Fibroblast of skin of abdomen (primary cell): ENCODE measurements around the gene LSG1. TPM values are rescaled to one million over a fixed set of nuclear protein-coding genes. Genes with fewer than 3 reads are reported as not detected.

ENCODE experiments used
- DNase-seq: peaks from one replicate; pipeline ENCODE4 v3.0.0-alpha.2; 2013
- polyA plus RNA-seq, 2 experiments: library from polyadenylated mRNA; unstranded; fragments of 120-200 nt; gene quantifications; one replicate each; pipeline ENCODE4 v1.2.1, GENCODE V29; 2013; ENCODE audit not compliant: insufficient read length in 2 of 2

The LSG1 gene
- polyA plus RNA-seq (2013, experiment 1 of 2; ENCODE audit: insufficient read length) = 21.8 TPM
- polyA plus RNA-seq (2013, experiment 2 of 2; ENCODE audit: insufficient read length) = 20.6 TPM

GRCh38 chr3:194671900-194672808 is at the start of gene LSG1:
Gene LSG1, minus strand, starts transcription at chr3:194672191. Its CDS starts 29 bp downstream, at chr3:194672162.
- DNase-seq = peak; percentile 96

- DNase-seq = no peak
Observed at GRCh38 chr3:194720048-194720447, 48.1 kb upstream of the LSG1 start.

GRCh38 chr3:194718079-194718478 is 46.1 kb upstream of the LSG1 start:
- no peak for DNase-seq

- no peak for DNase-seq
Observed at GRCh38 chr3:194715022-194715800, 43.2 kb upstream of the LSG1 start.

GRCh38 chr3:194714564-194714963 is 42.6 kb upstream of the LSG1 start:
- no peak for DNase-seq

GRCh38 chr3:194714137-194714455 is 42.1 kb upstream of the LSG1 start:
- DNase-seq = no peak

GRCh38 chr3:194713299-194714136 is 41.5 kb upstream of the LSG1 start:
- DNase-seq = no peak

- peak; percentile 89 for DNase-seq
Observed at GRCh38 chr3:194711913-194712312, 39.9 kb upstream of the LSG1 start.

- DNase-seq = no peak
Observed at GRCh38 chr3:194711286-194711685, 39.3 kb upstream of the LSG1 start.

- DNase-seq = no peak
Observed at GRCh38 chr3:194707147-194707540, 35.2 kb upstream of the LSG1 start.

GRCh38 chr3:194705761-194706160 is 33.8 kb upstream of the LSG1 start:
- no peak for DNase-seq

GRCh38 chr3:194705227-194705626 is 33.2 kb upstream of the LSG1 start:
- no peak for DNase-seq

GRCh38 chr3:194702545-194702944 is 30.6 kb upstream of the LSG1 start:
- no peak for DNase-seq

GRCh38 chr3:194696702-194697101 is 24.7 kb upstream of the LSG1 start:
- no peak for DNase-seq

GRCh38 chr3:194691481-194692283 is 19.7 kb upstream of the LSG1 start:
- DNase-seq = peak; percentile 32

- peak; percentile 55 for DNase-seq
Observed at GRCh38 chr3:194690501-194691372, 18.7 kb upstream of the LSG1 start.

GRCh38 chr3:194689493-194689944 is 17.5 kb upstream of the LSG1 start:
- DNase-seq = peak; percentile 56

GRCh38 chr3:194688946-194689345 is 17.0 kb upstream of the LSG1 start:
- no peak for DNase-seq

GRCh38 chr3:194688200-194688740 is 16.3 kb upstream of the LSG1 start:
- peak; percentile 32 for DNase-seq

GRCh38 chr3:194687638-194688199 is 15.7 kb upstream of the LSG1 start:
- peak; percentile 49 for DNase-seq
